Neural cell (in vitro differentiated cells): ENCODE measurements around the gene KRT2. TPM values are rescaled to one million over a fixed set of nuclear protein-coding genes. Genes with fewer than 3 reads are reported as not detected.

Source experiments
- H2AFZ ChIP-seq: fragments of 200-600, 300-800 bp; sonication (generic), shearing (Covaris generic); 2 replicates; pipeline ENCODE4 v1.6.0; 2014; ENCODE audit warnings: low read depth, mild to moderate bottlenecking, antibody characterized with exemption, low read length, moderate library complexity
- H3F3A ChIP-seq: fragments of 200-600 bp; shearing (Covaris generic); 2 replicates; pipeline ENCODE4 v1.6.1; 2016; ENCODE audit warnings: mild to moderate bottlenecking, moderate library complexity, mixed read lengths, antibody characterized with exemption, low read length; ENCODE audit not compliant: insufficient read depth, poor library complexity, severe bottlenecking
- H3K27ac ChIP-seq: fragments of 200-600, 300-800 bp; sonication (generic), shearing (Covaris generic); 2 replicates; pipeline ENCODE4 v1.5.1; 2014; ENCODE audit warnings: mild to moderate bottlenecking, low read length, moderate library complexity
- H3K27me3 ChIP-seq: fragments of 300-800, 200-600 bp; sonication (generic), shearing (Covaris generic); 2 replicates; pipeline ENCODE4 v1.6.0; 2014; ENCODE audit warnings: mild to moderate bottlenecking, low read depth, low read length, moderate library complexity; ENCODE audit not compliant: insufficient read depth
- H3K36me3 ChIP-seq: fragments of 300-800, 200-600 bp; sonication (generic), shearing (Covaris generic); 2 replicates; pipeline ENCODE4 v1.5.1; 2014; ENCODE audit warnings: mild to moderate bottlenecking, antibody characterized with exemption, low read length, moderate library complexity; ENCODE audit not compliant: insufficient read depth
- H3K4me2 ChIP-seq: fragments of 300-800, 200-600 bp; sonication (generic), shearing (Covaris generic); 2 replicates; pipeline ENCODE4 v1.6.0; 2014; ENCODE audit warnings: mild to moderate bottlenecking, low read length
- H3K4me3 ChIP-seq: fragments of 300-800, 200-600 bp; sonication (generic), shearing (Covaris generic); 2 replicates; pipeline ENCODE4 v1.5.1; 2014; ENCODE audit warnings: mild to moderate bottlenecking, low read length, moderate library complexity
- H3K79me2 ChIP-seq: fragments of 200-600 bp; shearing (Covaris generic); replicated peaks from 2 replicates; pipeline ENCODE4 v1.6.0; 2014; ENCODE audit warnings: mild to moderate bottlenecking, low read length, moderate library complexity; ENCODE audit not compliant: insufficient read depth
- H3K9ac ChIP-seq: fragments of 300-800, 200-600 bp; sonication (generic), shearing (Covaris generic); 2 replicates; pipeline ENCODE4 v1.6.1; 2016; ENCODE audit warnings: mild to moderate bottlenecking, low read length, mixed read lengths
- H3K9me2 ChIP-seq: fragments of 200-600 bp; shearing (Covaris generic); 2 replicates; pipeline ENCODE4 v1.6.1; 2016; ENCODE audit warnings: mild to moderate bottlenecking, low read length, mixed read lengths; ENCODE audit not compliant: insufficient read depth
- H3K9me3 ChIP-seq: fragments of 200-600, 300-800 bp; sonication (generic), shearing (Covaris generic); 2 replicates; pipeline ENCODE4 v1.6.1; 2016; ENCODE audit warnings: mild to moderate bottlenecking, mixed run types, low read length, moderate library complexity, mixed read lengths
- H4K20me1 ChIP-seq: fragments of 200-600 bp; shearing (Covaris generic); 2 replicates; pipeline ENCODE4 v1.6.1; 2016; ENCODE audit warnings: mild to moderate bottlenecking, mixed run types; ENCODE audit not compliant: insufficient read depth
- EP300 ChIP-seq: fragments of 450-650 bp; conservative IDR thresholded peaks from 2 replicates; pipeline ENCODE4 v1.6.1; 2014; ENCODE audit warnings: antibody characterized with exemption, mild to moderate bottlenecking, moderate library complexity; ENCODE audit not compliant: poor library complexity, severe bottlenecking
- EZH2 ChIP-seq: fragments of 200-600, 300-800 bp; shearing (Covaris generic), sonication (generic); IDR thresholded peaks from 2 replicates; pipeline ENCODE4 v1.6.1; 2014; ENCODE audit warnings: antibody characterized with exemption, low read length, borderline replicate concordance, mild to moderate bottlenecking; ENCODE audit not compliant: insufficient read depth, poor library complexity, severe bottlenecking
- MXI1 ChIP-seq: fragments of 450-650 bp; conservative IDR thresholded peaks from 2 replicates; pipeline ENCODE4 v1.6.1; 2014; ENCODE audit warnings: antibody characterized with exemption, mild to moderate bottlenecking; ENCODE audit not compliant: poor library complexity, severe bottlenecking
- POLR2AphosphoS5 ChIP-seq: IDR thresholded peaks from 2 replicates; pipeline ENCODE4 v1.6.1; 2012
- RAD21 ChIP-seq: fragments of 450-650 bp; conservative IDR thresholded peaks from 2 replicates; pipeline ENCODE4 v1.6.1; 2014; ENCODE audit warnings: antibody characterized with exemption, mild to moderate bottlenecking, moderate library complexity
- SMC3 ChIP-seq: fragments of 450-650 bp; conservative IDR thresholded peaks from 2 replicates; pipeline ENCODE4 v1.6.1; 2014; ENCODE audit warnings: antibody characterized with exemption, mild to moderate bottlenecking, moderate library complexity; ENCODE audit not compliant: poor library complexity
- TAF1 ChIP-seq: IDR thresholded peaks from 2 replicates; pipeline ENCODE4 v1.6.1; 2012; ENCODE audit warnings: low read depth
- polyA plus RNA-seq: library from polyadenylated mRNA; depleted of rRNA; stranded (reverse); fragments of >200 nt; gene quantifications from 2 replicates; pipeline ENCODE4 v1.2.3, GENCODE V29; 2014
- TF ChIP-seq, protein P1 (sequence below): fragments of 450-650 bp; IDR thresholded peaks from 2 replicates; pipeline ENCODE4 v1.5.1; 2014; ENCODE audit warnings: antibody characterized with exemption, mild to moderate bottlenecking, moderate library complexity; ENCODE audit not compliant: poor library complexity, severe bottlenecking
- TF ChIP-seq, protein P2 (sequence below): IDR thresholded peaks from 2 replicates; pipeline ENCODE4 v1.6.1; 2012; ENCODE audit warnings: borderline replicate concordance

Gene KRT2
- polyA plus RNA-seq, 1 donor from 2014 or later = not detected

GRCh38 chr12:52607314-52607713 is 44.7 kb downstream of the KRT2 start:
- no peaks in the 10 kb centered on the region for H3K79me2 ChIP-seq
- H3K9me3 ChIP-seq = no peaks in the 10 kb centered on the region
- no peak overlapping the region for H3K27ac ChIP-seq
- H3K36me3 ChIP-seq = no peaks in the 10 kb centered on the region
- H3K27me3 ChIP-seq = no peaks in the 10 kb centered on the region
- TF ChIP-seq, protein P1, sequence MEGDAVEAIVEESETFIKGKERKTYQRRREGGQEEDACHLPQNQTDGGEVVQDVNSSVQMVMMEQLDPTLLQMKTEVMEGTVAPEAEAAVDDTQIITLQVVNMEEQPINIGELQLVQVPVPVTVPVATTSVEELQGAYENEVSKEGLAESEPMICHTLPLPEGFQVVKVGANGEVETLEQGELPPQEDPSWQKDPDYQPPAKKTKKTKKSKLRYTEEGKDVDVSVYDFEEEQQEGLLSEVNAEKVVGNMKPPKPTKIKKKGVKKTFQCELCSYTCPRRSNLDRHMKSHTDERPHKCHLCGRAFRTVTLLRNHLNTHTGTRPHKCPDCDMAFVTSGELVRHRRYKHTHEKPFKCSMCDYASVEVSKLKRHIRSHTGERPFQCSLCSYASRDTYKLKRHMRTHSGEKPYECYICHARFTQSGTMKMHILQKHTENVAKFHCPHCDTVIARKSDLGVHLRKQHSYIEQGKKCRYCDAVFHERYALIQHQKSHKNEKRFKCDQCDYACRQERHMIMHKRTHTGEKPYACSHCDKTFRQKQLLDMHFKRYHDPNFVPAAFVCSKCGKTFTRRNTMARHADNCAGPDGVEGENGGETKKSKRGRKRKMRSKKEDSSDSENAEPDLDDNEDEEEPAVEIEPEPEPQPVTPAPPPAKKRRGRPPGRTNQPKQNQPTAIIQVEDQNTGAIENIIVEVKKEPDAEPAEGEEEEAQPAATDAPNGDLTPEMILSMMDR = no peak
- TF ChIP-seq MXI1 (no peak), RAD21 (no peak), SMC3 (no peak), EZH2 (no peak), EP300 (no peak), TAF1 (no peak), POLR2AphosphoS5 (no peak)
- TF ChIP-seq, protein P2, sequence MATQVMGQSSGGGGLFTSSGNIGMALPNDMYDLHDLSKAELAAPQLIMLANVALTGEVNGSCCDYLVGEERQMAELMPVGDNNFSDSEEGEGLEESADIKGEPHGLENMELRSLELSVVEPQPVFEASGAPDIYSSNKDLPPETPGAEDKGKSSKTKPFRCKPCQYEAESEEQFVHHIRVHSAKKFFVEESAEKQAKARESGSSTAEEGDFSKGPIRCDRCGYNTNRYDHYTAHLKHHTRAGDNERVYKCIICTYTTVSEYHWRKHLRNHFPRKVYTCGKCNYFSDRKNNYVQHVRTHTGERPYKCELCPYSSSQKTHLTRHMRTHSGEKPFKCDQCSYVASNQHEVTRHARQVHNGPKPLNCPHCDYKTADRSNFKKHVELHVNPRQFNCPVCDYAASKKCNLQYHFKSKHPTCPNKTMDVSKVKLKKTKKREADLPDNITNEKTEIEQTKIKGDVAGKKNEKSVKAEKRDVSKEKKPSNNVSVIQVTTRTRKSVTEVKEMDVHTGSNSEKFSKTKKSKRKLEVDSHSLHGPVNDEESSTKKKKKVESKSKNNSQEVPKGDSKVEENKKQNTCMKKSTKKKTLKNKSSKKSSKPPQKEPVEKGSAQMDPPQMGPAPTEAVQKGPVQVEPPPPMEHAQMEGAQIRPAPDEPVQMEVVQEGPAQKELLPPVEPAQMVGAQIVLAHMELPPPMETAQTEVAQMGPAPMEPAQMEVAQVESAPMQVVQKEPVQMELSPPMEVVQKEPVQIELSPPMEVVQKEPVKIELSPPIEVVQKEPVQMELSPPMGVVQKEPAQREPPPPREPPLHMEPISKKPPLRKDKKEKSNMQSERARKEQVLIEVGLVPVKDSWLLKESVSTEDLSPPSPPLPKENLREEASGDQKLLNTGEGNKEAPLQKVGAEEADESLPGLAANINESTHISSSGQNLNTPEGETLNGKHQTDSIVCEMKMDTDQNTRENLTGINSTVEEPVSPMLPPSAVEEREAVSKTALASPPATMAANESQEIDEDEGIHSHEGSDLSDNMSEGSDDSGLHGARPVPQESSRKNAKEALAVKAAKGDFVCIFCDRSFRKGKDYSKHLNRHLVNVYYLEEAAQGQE = no peak
- H3K9me2 ChIP-seq = no peaks in the 10 kb centered on the region
- H2AFZ ChIP-seq = no peak overlapping the region
- no peak overlapping the region for H3K9ac ChIP-seq
- H4K20me1 ChIP-seq = no peaks in the 10 kb centered on the region
- no peak overlapping the region for H3K4me3 ChIP-seq
- no peak overlapping the region for H3K4me2 ChIP-seq
- H3F3A ChIP-seq = no peaks in the 10 kb centered on the region

GRCh38 chr12:52606581-52607218 is 45.3 kb downstream of the KRT2 start:
- Histone ChIP-seq H3K27ac (no peak overlapping the region), H3K9me3 (no peaks in the 10 kb centered on the region), H3K4me2 (no peak overlapping the region), H3K9ac (no peak overlapping the region), H2AFZ (no peak overlapping the region), H4K20me1 (no peaks in the 10 kb centered on the region), H3K4me3 (no peak overlapping the region), H3K27me3 (no peaks in the 10 kb centered on the region), H3F3A (no peaks in the 10 kb centered on the region), H3K9me2 (no peaks in the 10 kb centered on the region), H3K36me3 (no peaks in the 10 kb centered on the region), H3K79me2 (no peaks in the 10 kb centered on the region)
- TF ChIP-seq, protein P1 = no peak
- TF ChIP-seq EZH2 (no peak), SMC3 (no peak), EP300 (no peak), TAF1 (no peak), RAD21 (no peak), POLR2AphosphoS5 (no peak), MXI1 (no peak)
- TF ChIP-seq, protein P2 = no peak
